Thyroid gland (tissue), 4 donors: ENCODE measurements around the gene MACIR. TPM values are rescaled to one million over a fixed set of nuclear protein-coding genes. Genes with fewer than 3 reads are reported as not detected.

Source experiments
- DNase-seq, 2 donors: peaks; one replicate each; pipeline ENCODE4 v3.0.0-alpha.2; 2019
- H3K27ac ChIP-seq, 3 donors: fragments of 200-600 bp; sonication (generic); 1 replicate in 2 of 3; 2 replicates in 1 of 3; pipeline ENCODE4 v1.5.1; 2016 to 2019; ENCODE audit warnings: mild to moderate bottlenecking in 1 of 3, moderate library complexity in 1 of 3
- H3K27me3 ChIP-seq: fragments of 200-600 bp; sonication (generic); one replicate; pipeline ENCODE4 v1.5.1; 2019
- H3K36me3 ChIP-seq, 2 donors: fragments of 200-600 bp; sonication (generic); one replicate each; pipeline ENCODE4 v1.5.1; 2016 to 2019
- H3K4me1 ChIP-seq, 2 donors: fragments of 200-600 bp; sonication (generic); one replicate each; pipeline ENCODE4 v1.5.1; 2017 to 2019
- H3K4me3 ChIP-seq, 3 donors: fragments of 200-600 bp; sonication (generic); replicated peaks in 1 of 3; 1 replicate in 2 of 3; 2 replicates in 1 of 3; pipeline ENCODE4 v1.5.1; 2016; ENCODE audit warnings: mild to moderate bottlenecking in 1 of 3
- H3K9me3 ChIP-seq: fragments of 200-600 bp; sonication (generic); one replicate; pipeline ENCODE4 v1.5.1; 2017
- POLR2A ChIP-seq, 2 donors: fragments of 450-650 bp; IDR thresholded peaks; one replicate each; pipeline ENCODE4 v1.6.1; 2017; ENCODE audit warnings: antibody characterized with exemption in 2 of 2, mild to moderate bottlenecking in 2 of 2, moderate library complexity in 1 of 2
- WGBS, 2 donors: methylation state at CpG; one replicate each; pipeline ENCODE4 v1.1.5; 2017; 5-methylcytosine and 5-hydroxymethylcytosine counted together
- intact Hi-C: fragments of 100-400 bp; cut with DNase I; formaldehyde crosslinking; loops from one replicate; pipeline ENCODE4 v1.15.1; 2023
- total RNA-seq, 4 donors: library from RNA; depleted of rRNA; stranded (reverse); fragments of >200 nt; gene quantifications; one replicate each; pipeline ENCODE4 v1.2.3, GENCODE V29; 2016
- TF ChIP-seq, protein P1 (sequence below), 6 experiments: fragments of 200-600 bp in 3 of 6; fragments of 450-650 bp in 3 of 6; sonication (generic) in 3 of 6; IDR thresholded peaks; one replicate each; pipeline ENCODE4 v1.5.1; 2016 to 2019; ENCODE audit warnings: antibody characterized with exemption in 6 of 6, mild to moderate bottlenecking in 2 of 6, inconsistent platforms in 1 of 6, moderate library complexity in 1 of 6

MACIR gene
- total RNA-seq, 4 donors from 2014 or later, result 9.5 to 17.2 (median 14.9) TPM

DNA sequence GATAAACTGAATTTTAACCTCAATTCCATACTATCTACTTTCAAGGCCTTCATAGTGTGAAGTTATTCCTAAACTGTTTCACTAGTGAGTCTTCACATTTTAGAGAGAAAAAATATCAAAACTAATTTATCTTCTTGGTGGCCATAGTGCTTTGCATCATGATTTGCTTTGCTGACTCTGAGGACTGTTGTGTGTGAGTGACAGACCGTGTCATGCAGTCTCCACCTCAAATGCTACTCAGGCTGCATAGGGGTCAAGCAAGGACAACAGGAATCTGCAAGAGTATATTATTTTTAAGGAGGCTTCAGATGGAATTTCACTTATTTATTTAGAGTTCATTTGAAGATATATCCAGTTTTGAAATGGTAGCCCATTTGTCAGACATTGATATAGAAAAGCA is 34.5 kb downstream of the MACIR start:
- intact Hi-C loops, result no loop called here
- Histone ChIP-seq H3K9me3 (no peaks in the 10 kb centered on the region), H3K4me1 (no peaks in the 10 kb centered on the region), H3K27me3 (no peaks in the 10 kb centered on the region), H3K4me3 (no peak overlapping the region), H3K36me3 (no peaks in the 10 kb centered on the region), H3K27ac (no peak overlapping the region)
- peak in 1 of 2 donors; percentile 23 for DNase-seq
- TF ChIP-seq, protein P1, sequence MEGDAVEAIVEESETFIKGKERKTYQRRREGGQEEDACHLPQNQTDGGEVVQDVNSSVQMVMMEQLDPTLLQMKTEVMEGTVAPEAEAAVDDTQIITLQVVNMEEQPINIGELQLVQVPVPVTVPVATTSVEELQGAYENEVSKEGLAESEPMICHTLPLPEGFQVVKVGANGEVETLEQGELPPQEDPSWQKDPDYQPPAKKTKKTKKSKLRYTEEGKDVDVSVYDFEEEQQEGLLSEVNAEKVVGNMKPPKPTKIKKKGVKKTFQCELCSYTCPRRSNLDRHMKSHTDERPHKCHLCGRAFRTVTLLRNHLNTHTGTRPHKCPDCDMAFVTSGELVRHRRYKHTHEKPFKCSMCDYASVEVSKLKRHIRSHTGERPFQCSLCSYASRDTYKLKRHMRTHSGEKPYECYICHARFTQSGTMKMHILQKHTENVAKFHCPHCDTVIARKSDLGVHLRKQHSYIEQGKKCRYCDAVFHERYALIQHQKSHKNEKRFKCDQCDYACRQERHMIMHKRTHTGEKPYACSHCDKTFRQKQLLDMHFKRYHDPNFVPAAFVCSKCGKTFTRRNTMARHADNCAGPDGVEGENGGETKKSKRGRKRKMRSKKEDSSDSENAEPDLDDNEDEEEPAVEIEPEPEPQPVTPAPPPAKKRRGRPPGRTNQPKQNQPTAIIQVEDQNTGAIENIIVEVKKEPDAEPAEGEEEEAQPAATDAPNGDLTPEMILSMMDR (IDR thresholded peaks at IDR 0.05), result no peak
- TF ChIP-seq POLR2A (IDR thresholded peaks at IDR 0.05), result no peak
- WGBS, 2 donors, result 40 to 44% methylated on average over 1 of the region's 1 CpG

DNA sequence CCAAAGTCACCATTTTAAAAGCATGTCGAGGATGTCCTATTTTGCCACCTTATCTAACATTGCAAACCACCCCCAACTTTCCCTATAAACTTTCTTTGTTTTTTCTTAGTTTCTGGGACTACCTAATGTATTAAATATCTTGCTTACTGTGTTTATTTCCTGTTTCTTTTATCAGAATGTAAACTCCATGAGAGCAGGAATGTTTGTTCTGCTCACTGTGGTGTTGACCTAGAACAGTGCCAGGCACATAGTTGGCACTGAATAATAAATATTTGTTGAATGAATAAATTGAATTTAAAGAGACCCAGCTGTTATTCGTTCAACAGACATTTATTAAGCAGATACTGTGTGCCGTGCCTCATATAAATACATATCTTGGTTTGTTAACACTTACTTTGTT is 35.2 kb downstream of the MACIR start:
- Histone ChIP-seq H3K4me1 (no peaks in the 10 kb centered on the region), H3K27ac (no peak overlapping the region), H3K27me3 (no peaks in the 10 kb centered on the region), H3K4me3 (no peak overlapping the region), H3K36me3 (no peaks in the 10 kb centered on the region), H3K9me3 (no peaks in the 10 kb centered on the region)
- intact Hi-C loops, result no loop called here
- WGBS, 2 donors, result 95 to 97% methylated on average over 3 of the region's 3 CpGs
- DNase-seq, result no peak
- TF ChIP-seq POLR2A (IDR thresholded peaks at IDR 0.05), result no peak
- TF ChIP-seq, protein P1 (IDR thresholded peaks at IDR 0.05), result no peak

DNA sequence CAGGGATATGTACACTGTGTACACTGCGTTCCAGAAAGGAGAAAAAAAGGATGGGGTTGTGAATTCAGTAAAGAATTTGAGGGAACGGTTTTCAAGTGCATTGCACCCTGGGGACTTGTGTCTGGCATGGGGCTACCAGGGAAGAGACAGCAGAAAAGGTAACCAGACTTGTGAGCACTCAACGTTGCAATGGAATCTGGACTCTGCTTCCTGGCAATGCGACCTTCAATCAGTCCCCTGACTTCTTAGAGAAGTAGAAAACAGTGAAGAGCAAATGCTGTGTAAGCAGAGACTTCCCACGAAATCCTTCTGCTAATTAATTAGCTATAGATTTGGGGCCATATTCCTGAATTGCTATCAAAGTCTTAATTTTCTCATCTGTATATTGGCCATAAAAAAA is 36.3 kb downstream of the MACIR start:
- H3K4me3 ChIP-seq, result no peak overlapping the region
- TF ChIP-seq POLR2A (IDR thresholded peaks at IDR 0.05), result no peak
- TF ChIP-seq, protein P1 (IDR thresholded peaks at IDR 0.05), result no peak

DNA sequence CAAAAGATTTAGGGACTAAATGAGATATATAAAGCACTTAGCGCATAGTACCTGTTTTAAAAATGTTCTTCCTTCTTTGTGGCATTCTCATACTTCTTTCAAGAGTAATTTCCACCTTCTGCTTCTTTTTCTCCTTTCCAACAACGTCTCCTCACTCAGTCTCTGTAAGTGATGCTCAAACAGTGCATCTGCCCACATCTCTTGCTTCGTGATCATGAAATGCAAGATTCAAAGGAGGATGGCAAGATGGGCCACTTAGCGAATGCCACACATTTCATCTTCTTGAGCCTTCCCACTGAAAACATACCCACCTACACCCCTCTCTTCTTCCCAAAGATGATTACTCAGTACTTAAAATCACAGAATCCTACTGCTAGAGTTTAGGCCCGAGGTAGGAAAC is 36.9 kb downstream of the MACIR start:
- H3K4me3 ChIP-seq, result no peak overlapping the region
- no peaks in the 10 kb centered on the region for H3K9me3 ChIP-seq
- no peak overlapping the region for H3K27ac ChIP-seq
- H3K4me1 ChIP-seq, result no peaks in the 10 kb centered on the region
- no peak for DNase-seq
- intact Hi-C loops, result no loop called here
- TF ChIP-seq, protein P1 (IDR thresholded peaks at IDR 0.05), result no peak
- no peak for TF ChIP-seq POLR2A (IDR thresholded peaks at IDR 0.05)
- WGBS, 2 donors, result 90 to 98% methylated on average over 5 of the region's 5 CpGs
- no peaks in the 10 kb centered on the region for H3K27me3 ChIP-seq
- no peaks in the 10 kb centered on the region for H3K36me3 ChIP-seq

More for the DNA sequence above, 36.3 kb downstream of the MACIR start:
- WGBS, 2 donors, result 57 to 59% methylated on average over 5 of the region's 5 CpGs
- Histone ChIP-seq H3K36me3 (no peaks in the 10 kb centered on the region), H3K27me3 (no peaks in the 10 kb centered on the region), H3K27ac (no peak overlapping the region), H3K4me1 (no peaks in the 10 kb centered on the region), H3K9me3 (no peaks in the 10 kb centered on the region)
- DNase-seq, result no peak
- intact Hi-C loops, result no loop called here

DNA sequence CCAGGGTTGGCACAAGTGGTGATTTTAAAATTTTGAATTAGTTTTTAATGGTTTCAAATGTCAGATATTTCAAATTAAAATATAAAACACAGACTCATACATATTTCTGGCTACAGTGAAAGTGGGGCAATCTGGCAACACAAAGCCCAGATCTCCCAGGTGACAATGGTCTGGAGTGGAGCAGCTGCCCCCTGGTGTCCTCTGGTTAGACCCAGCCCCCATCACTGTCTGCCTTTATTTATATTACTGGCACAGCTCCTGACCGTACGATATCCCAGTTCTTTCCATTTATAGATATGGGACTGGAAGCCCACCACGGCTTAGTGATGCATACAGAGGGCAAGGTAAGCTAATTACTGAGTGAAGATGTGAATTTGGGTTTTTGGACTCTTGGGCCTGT is 37.3 kb downstream of the MACIR start:
- no peak overlapping the region for H3K4me3 ChIP-seq
- no peaks in the 10 kb centered on the region for H3K4me1 ChIP-seq
- no peaks in the 10 kb centered on the region for H3K9me3 ChIP-seq
- WGBS, 2 donors, result 90 to 94% methylated on average over 3 of the region's 3 CpGs
- no peak for DNase-seq
- TF ChIP-seq POLR2A (IDR thresholded peaks at IDR 0.05), result no peak
- TF ChIP-seq, protein P1 (IDR thresholded peaks at IDR 0.05), result no peak
- H3K36me3 ChIP-seq, result no peaks in the 10 kb centered on the region
- intact Hi-C loops, result no loop called here
- no peak overlapping the region for H3K27ac ChIP-seq
- H3K27me3 ChIP-seq, result no peaks in the 10 kb centered on the region
